Measurements from ENCODE around the gene KANSL2. TPM values are rescaled to one million over a fixed set of nuclear protein-coding genes. Genes with fewer than 3 reads are reported as not detected.
A peak's percentile ranks its signal among the peaks of the same experiment; 100 is the strongest.

The KANSL2 gene
- total RNA-seq, 1 experiment from 2014 or later = 41.6 TPM

DNA sequence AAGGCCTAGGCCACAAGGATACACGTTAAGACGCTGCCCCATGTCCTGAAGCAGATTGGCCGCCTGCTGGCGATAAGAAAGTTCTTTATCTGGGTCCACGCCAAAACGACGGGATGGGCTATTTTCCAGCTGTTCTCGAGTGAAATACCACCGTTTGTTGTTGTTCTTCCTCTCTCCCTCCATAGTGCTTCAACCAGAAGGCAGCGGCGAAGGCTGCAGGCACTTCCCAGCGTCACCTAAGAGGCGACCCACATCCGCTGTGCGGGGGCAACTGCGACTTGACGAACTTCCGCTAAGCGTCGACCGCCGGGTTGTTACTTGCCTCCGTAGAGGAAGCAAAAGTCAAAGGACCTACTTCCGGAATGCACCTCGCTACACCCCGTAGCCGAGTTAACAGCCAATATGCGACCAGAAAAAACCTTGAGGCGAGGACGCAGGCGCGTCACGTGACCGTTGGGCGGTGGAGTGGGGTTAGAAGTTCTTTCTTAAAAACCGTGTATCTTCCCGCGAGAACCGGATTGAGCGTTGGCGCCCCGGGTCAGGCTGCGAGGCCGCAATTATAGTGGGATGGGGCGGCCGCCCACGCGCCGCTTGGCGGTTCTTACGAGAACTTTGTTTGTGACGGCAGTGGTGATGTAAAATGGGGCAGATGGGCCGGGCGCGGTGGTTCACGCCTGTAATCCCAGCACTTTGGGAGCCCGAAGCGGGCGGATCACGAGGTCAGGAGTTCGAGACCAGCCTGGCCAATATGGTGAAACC lies 34.6 kb upstream of the KANSL2 start, which contains the start of gene CCNT1 (continued):
- TF ChIP-seq CEBPB (IDR thresholded peaks at IDR 0.05; ENCODE audit: low read depth) (no peak), REST (IDR thresholded peaks at IDR 0.05; ENCODE audit: low read depth) (no peak), SIN3A (IDR thresholded peaks at IDR 0.05; ENCODE audit: low read depth) (peak; percentile 92), FOSL1 (IDR thresholded peaks at IDR 0.05; ENCODE audit: low read depth) (no peak), EZH2 (IDR thresholded peaks at IDR 0.05) (no peak)

DNA sequence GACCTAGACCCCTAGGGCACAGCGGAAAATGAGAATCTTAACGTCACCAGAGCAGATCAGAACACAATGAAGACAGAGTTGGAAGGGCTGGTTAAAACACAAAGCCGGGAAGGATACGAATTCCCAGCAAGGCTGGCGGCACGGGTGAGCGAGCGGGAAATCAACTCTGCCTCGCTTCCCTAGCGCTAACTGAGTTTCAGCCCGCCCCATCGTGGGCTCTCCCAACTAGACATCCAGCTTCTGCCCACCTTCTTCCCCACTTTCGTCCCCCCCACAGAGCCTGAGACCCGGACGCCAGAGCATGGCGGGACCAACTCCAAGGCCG lies 34.1 kb upstream of the KANSL2 start:
- no peaks in the 10 kb centered on the region for H3K27me3 ChIP-seq (ENCODE audit: insufficient read depth, low read length)
- peak overlapping the region; percentile 89 for H3K27ac ChIP-seq (ENCODE audit: low read depth, low read length)
- ATAC-seq (no peak), DNase-seq (ENCODE audit: low read depth, low spot score) (no peak)
- H2AFZ ChIP-seq (ENCODE audit: low read depth, low read length, poor library complexity, severe bottlenecking) = no peak overlapping the region
- intact Hi-C loops (cut with micrococcal nuclease) = loop anchor here (2.0 kb wide), 1 partner anchor 33 kb away; the partner anchor contains the start of gene KANSL2
- peak overlapping the region; percentile 81 to 97 for H3K4me3 ChIP-seq (replicated peaks in 1 of 2; ENCODE audit: low read depth in 1 of 2, low read length in 2 of 2)
- ChIA-PET POLR2A (no interaction called here), RAD21 (ENCODE audit: low non-redundant PET in 1 of 2, low total read pairs in 2 of 2, uncharacterized antibody in 2 of 2, unreplicated experiment in 2 of 2) (no interaction called here), CTCF (no interaction called here)
- H3K9me2 ChIP-seq (ENCODE audit: insufficient read depth) = no peaks in the 10 kb centered on the region
- peaks cover 0 to 8% of the 10 kb centered on the region in 2 experiments; a peak in 2 of 4 replicates for H3K9me3 ChIP-seq (ENCODE audit: control insufficient read depth in 1 of 2, insufficient read depth in 1 of 2, low read depth in 1 of 2, low read length in 2 of 2)
- TF ChIP-seq, protein P1, sequence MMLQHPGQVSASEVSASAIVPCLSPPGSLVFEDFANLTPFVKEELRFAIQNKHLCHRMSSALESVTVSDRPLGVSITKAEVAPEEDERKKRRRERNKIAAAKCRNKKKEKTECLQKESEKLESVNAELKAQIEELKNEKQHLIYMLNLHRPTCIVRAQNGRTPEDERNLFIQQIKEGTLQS (IDR thresholded peaks at IDR 0.05) = no peak
- no peak for TF ChIP-seq ELF1 (IDR thresholded peaks at IDR 0.05; ENCODE audit: borderline replicate concordance, low read depth)
- TF ChIP-seq CEBPB (IDR thresholded peaks at IDR 0.05; ENCODE audit: low read depth) = no peak
- no peak for TF ChIP-seq ZNF274 (IDR thresholded peaks at IDR 0.05; ENCODE audit: low read depth, low read length)
- H3K4me2 ChIP-seq (ENCODE audit: low read length) = peak overlapping the region; percentile 94
- peak overlapping the region; percentile 89 for H3K9ac ChIP-seq (ENCODE audit: low read length)
- H3K79me2 ChIP-seq (ENCODE audit: insufficient read depth, low read length) = peaks cover 53% of the 10 kb centered on the region
- no peaks in the 10 kb centered on the region for H4K20me1 ChIP-seq (ENCODE audit: insufficient read depth)
- H3K36me3 ChIP-seq (ENCODE audit: control insufficient read depth in 1 of 2, insufficient read depth in 2 of 2, low read length in 2 of 2) = peaks cover 16 to 23% of the 10 kb centered on the region in 2 experiments
- peaks cover 4 to 20% of the 10 kb centered on the region in 2 experiments; a peak in 3 of 4 replicates for H3K4me1 ChIP-seq (ENCODE audit: control insufficient read depth in 1 of 2, insufficient read depth in 2 of 2, low read length in 2 of 2)
- BruUV-seq (replicated peaks) = TSS peak; percentile 73

Data from HCT116 (cell line).